Measurements from ENCODE around the gene P2RY11.

GRCh38 chr19:10142701-10143375 lies 31.3 kb downstream of the P2RY11 start:
- TF ChIP-seq ZFP30 (CRISPR knock-in tag; IDR thresholded peaks at IDR 0.05) (no peak), OSR1 (CRISPR knock-in tag; IDR thresholded peaks at IDR 0.05) (no peak), TOX (CRISPR knock-in tag; IDR thresholded peaks at IDR 0.05; ENCODE audit: borderline replicate concordance) (no peak), ZFP3 (CRISPR knock-in tag; IDR thresholded peaks at IDR 0.05) (no peak), CSRNP3 (CRISPR knock-in tag; IDR thresholded peaks at IDR 0.05) (no peak), PPARA (CRISPR knock-in tag; IDR thresholded peaks at IDR 0.05; ENCODE audit: borderline replicate concordance) (no peak)
